ENCODE measurements around the gene PRPF6.
A peak's percentile ranks its signal among the peaks of the same experiment; 100 is the strongest.

PRPF6 gene

GRCh38 chr20:64077541-64077875, 96.6 kb downstream of the PRPF6 start:
- Histone ChIP-seq H3F3A (ENCODE audit: control insufficient read depth, insufficient read depth) (peaks cover 23% of the 10 kb centered on the region), H3K27ac (ENCODE audit: low read depth, low read length) (peak overlapping the region; percentile 89), H4K20me1 (ENCODE audit: control insufficient read depth, insufficient read depth, low read depth, low read length) (no peaks in the 10 kb centered on the region), H3K9me2 (replicated peaks; ENCODE audit: control insufficient read depth, low read length) (no peaks in the 10 kb centered on the region), H3K79me2 (ENCODE audit: control insufficient read depth, low read length) (peaks cover 25% of the 10 kb centered on the region), H3K27me3 (ENCODE audit: control insufficient read depth, low read length) (peaks cover 5% of the 10 kb centered on the region; the same call in 1 of the 2 replicates), H3K4me2 (ENCODE audit: low read length) (peak overlapping the region; percentile 95), H3K36me3 (ENCODE audit: control insufficient read depth, low read length) (peaks cover 52% of the 10 kb centered on the region), H3K4me3 (ENCODE audit: low read length) (peak overlapping the region; percentile 99), H3K4me1 (ENCODE audit: control insufficient read depth, low read length) (peaks cover 57% of the 10 kb centered on the region), H3K9me3 (ENCODE audit: control insufficient read depth, insufficient read depth, low read length) (no peaks in the 10 kb centered on the region)
- TF ChIP-seq CTCF (IDR thresholded peaks at IDR 0.05; ENCODE audit: low read depth, low read length, poor library complexity, severe bottlenecking) (peak; percentile 13), EZH2phosphoT487 (IDR thresholded peaks at IDR 0.05; ENCODE audit: borderline replicate concordance, low read length) (no peak)

- peak overlapping the region; percentile 95 for H3K4me2 ChIP-seq (ENCODE audit: low read length)
- H4K20me1 ChIP-seq (ENCODE audit: control insufficient read depth, insufficient read depth, low read depth, low read length) = no peaks in the 10 kb centered on the region
- H3F3A ChIP-seq (ENCODE audit: control insufficient read depth, insufficient read depth) = peaks cover 23% of the 10 kb centered on the region
- H3K4me1 ChIP-seq (ENCODE audit: control insufficient read depth, low read length) = peaks cover 57% of the 10 kb centered on the region
- peaks cover 48% of the 10 kb centered on the region for H3K36me3 ChIP-seq (ENCODE audit: control insufficient read depth, low read length)
- no peaks in the 10 kb centered on the region for H3K9me2 ChIP-seq (replicated peaks; ENCODE audit: control insufficient read depth, low read length)
- TF ChIP-seq EZH2phosphoT487 (IDR thresholded peaks at IDR 0.05; ENCODE audit: borderline replicate concordance, low read length) (no peak), CTCF (IDR thresholded peaks at IDR 0.05; ENCODE audit: low read depth, low read length, poor library complexity, severe bottlenecking) (no peak)
- peaks cover 7% of the 10 kb centered on the region for H3K27me3 ChIP-seq (ENCODE audit: control insufficient read depth, low read length)
- H3K9me3 ChIP-seq (ENCODE audit: control insufficient read depth, insufficient read depth, low read length) = no peaks in the 10 kb centered on the region
- peak overlapping the region; percentile 99 for H3K4me3 ChIP-seq (ENCODE audit: low read length)
- peak overlapping the region; percentile 89 for H3K27ac ChIP-seq (ENCODE audit: low read depth, low read length)
- peaks cover 25% of the 10 kb centered on the region for H3K79me2 ChIP-seq (ENCODE audit: control insufficient read depth, low read length)
Measured at GRCh38 chr20:64077876-64078551, 97.1 kb downstream of the PRPF6 start.

- peaks cover 23% of the 10 kb centered on the region for H3F3A ChIP-seq (ENCODE audit: control insufficient read depth, insufficient read depth)
- H3K36me3 ChIP-seq (ENCODE audit: control insufficient read depth, low read length) = peaks cover 40% of the 10 kb centered on the region
- H3K4me1 ChIP-seq (ENCODE audit: control insufficient read depth, low read length) = peaks cover 58% of the 10 kb centered on the region
- H3K4me3 ChIP-seq (ENCODE audit: low read length) = peak overlapping the region; percentile 99
- H3K79me2 ChIP-seq (ENCODE audit: control insufficient read depth, low read length) = peaks cover 25% of the 10 kb centered on the region
- H4K20me1 ChIP-seq (ENCODE audit: control insufficient read depth, insufficient read depth, low read depth, low read length) = no peaks in the 10 kb centered on the region
- peak overlapping the region; percentile 89 for H3K27ac ChIP-seq (ENCODE audit: low read depth, low read length)
- H3K4me2 ChIP-seq (ENCODE audit: low read length) = peak overlapping the region; percentile 95
- H3K9me3 ChIP-seq (ENCODE audit: control insufficient read depth, insufficient read depth, low read length) = no peaks in the 10 kb centered on the region
- TF ChIP-seq CTCF (IDR thresholded peaks at IDR 0.05; ENCODE audit: low read depth, low read length, poor library complexity, severe bottlenecking) (no peak), EZH2phosphoT487 (IDR thresholded peaks at IDR 0.05; ENCODE audit: borderline replicate concordance, low read length) (no peak)
- H3K9me2 ChIP-seq (replicated peaks; ENCODE audit: control insufficient read depth, low read length) = no peaks in the 10 kb centered on the region
- H3K27me3 ChIP-seq (ENCODE audit: control insufficient read depth, low read length) = peaks cover 13% of the 10 kb centered on the region
Measured at GRCh38 chr20:64078934-64079272, 98.0 kb downstream of the PRPF6 start.
